HepG2 (cell line): Measurements from ENCODE around the gene SLC24A4. TPM values are rescaled to one million over a fixed set of nuclear protein-coding genes. Genes with fewer than 3 reads are reported as not detected.

Source experiments
- HIVEP1 ChIP-seq: sonication (generic); formaldehyde crosslinking; IDR thresholded peaks from 2 replicates; pipeline ENCODE4 v1.4.0; 2020; ENCODE audit warnings: mild to moderate bottlenecking, missing genetic modification reagents
- HMGA1 ChIP-seq: sonication (generic); formaldehyde crosslinking; conservative IDR thresholded peaks from 2 replicates; pipeline ENCODE4 v1.4.0; 2020; ENCODE audit warnings: missing genetic modification reagents
- HOXA7 ChIP-seq: sonication (generic); formaldehyde crosslinking; IDR thresholded peaks from 2 replicates; pipeline ENCODE4 v1.8.1; 2022; ENCODE audit warnings: mild to moderate bottlenecking, missing genetic modification reagents, moderate library complexity
- IKZF1 ChIP-seq: fragments of 450-650 bp; IDR thresholded peaks from 2 replicates; pipeline ENCODE4 v1.7.1; 2016
- MTF1 ChIP-seq: sonication (generic); formaldehyde crosslinking; IDR thresholded peaks from 2 replicates; pipeline ENCODE4 v1.5.0; 2020; ENCODE audit warnings: missing genetic modification reagents
- NR2C2 ChIP-seq: sonication (generic); formaldehyde crosslinking; IDR thresholded peaks from 2 replicates; pipeline ENCODE4 v1.4.0; 2020; ENCODE audit warnings: missing genetic modification reagents, mild to moderate bottlenecking, moderate library complexity, borderline replicate concordance
- PAX8 ChIP-seq: sonication (generic); formaldehyde crosslinking; IDR thresholded peaks from 2 replicates; pipeline ENCODE4 v1.8.0; 2022; ENCODE audit warnings: mild to moderate bottlenecking, missing genetic modification reagents, borderline replicate concordance
- SNAI1 ChIP-seq: sonication (generic); formaldehyde crosslinking; IDR thresholded peaks from 2 replicates; pipeline ENCODE4 v1.5.0; 2020; ENCODE audit warnings: mild to moderate bottlenecking, missing genetic modification reagents, borderline replicate concordance
- ZKSCAN1 ChIP-seq: fragments of 150-350 bp; IDR thresholded peaks from 2 replicates; pipeline ENCODE4 v1.6.1; 2014; ENCODE audit warnings: low read length
- ZNF333 ChIP-seq: sonication (generic); formaldehyde crosslinking; IDR thresholded peaks from 2 replicates; pipeline ENCODE4 v1.4.0; 2020; ENCODE audit warnings: mild to moderate bottlenecking, missing genetic modification reagents, borderline replicate concordance
- ZNF468 ChIP-seq: sonication (generic); formaldehyde crosslinking; IDR thresholded peaks from 2 replicates; pipeline ENCODE4 v1.8.0; 2022; ENCODE audit warnings: mild to moderate bottlenecking, moderate library complexity, missing genetic modification reagents
- ZNF547 ChIP-seq: sonication (generic); formaldehyde crosslinking; IDR thresholded peaks from 2 replicates; pipeline ENCODE4 v1.5.1; 2020; ENCODE audit warnings: mild to moderate bottlenecking, missing genetic modification reagents
- ZNF558 ChIP-seq: sonication (generic); formaldehyde crosslinking; IDR thresholded peaks from 2 replicates; pipeline ENCODE4 v1.9.0; 2022; ENCODE audit warnings: mild to moderate bottlenecking, missing genetic modification reagents, borderline replicate concordance
- ZNF773 ChIP-seq: sonication (generic); formaldehyde crosslinking; IDR thresholded peaks from 2 replicates; pipeline ENCODE4 v1.4.0; 2020; ENCODE audit warnings: missing genetic modification reagents, borderline replicate concordance
- ZZZ3 ChIP-seq: sonication (generic); formaldehyde crosslinking; IDR thresholded peaks from 2 replicates; pipeline ENCODE4 v1.4.0; 2020; ENCODE audit warnings: missing genetic modification reagents, mild to moderate bottlenecking, borderline replicate concordance
- polyA plus RNA-seq, 8 experiments: library from polyadenylated mRNA; depleted of rRNA in 3 of 8; stranded (reverse) in 7 of 8; unstranded in 1 of 8; fragments of >200 nt; fragmentation: Illumina TruSeq in 4 of 8; extraction: Trizol in 4 of 8; gene quantifications; 2 replicates each; pipeline versions ENCODE4 v1.2.1 to v1.2.3, GENCODE V29; 2011 to 2016; ENCODE audit warnings: low read depth in 4 of 8, missing spikeins in 1 of 8, mixed read lengths in 1 of 8; ENCODE audit not compliant: insufficient read depth in 1 of 8
- total RNA-seq, 5 experiments: library from RNA; depleted of rRNA; stranded (reverse); fragments of >200 nt; fragmentation: Illumina TruSeq; extraction: Trizol; gene quantifications; 2 replicates each; pipeline ENCODE4 v1.2.3, GENCODE V29; 2016; ENCODE audit warnings: low read depth in 1 of 5
- TF ChIP-seq, protein P1 (sequence below): sonication (generic); formaldehyde crosslinking; conservative IDR thresholded peaks from 2 replicates; pipeline ENCODE4 v1.4.0; 2020; ENCODE audit warnings: mild to moderate bottlenecking, missing genetic modification reagents, moderate library complexity
- TF ChIP-seq, protein P2 (sequence below): sonication (generic); IDR thresholded peaks from 2 replicates; pipeline ENCODE4 v1.6.1; 2016; ENCODE audit warnings: low read depth, borderline replicate concordance
- TF ChIP-seq, protein P3 (sequence below): sonication (generic); formaldehyde crosslinking; conservative IDR thresholded peaks from 2 replicates; pipeline ENCODE4 v1.8.0; 2022; ENCODE audit warnings: low read depth, missing genetic modification reagents
- TF ChIP-seq, protein P4 (sequence below): sonication (generic); formaldehyde crosslinking; IDR thresholded peaks from 2 replicates; pipeline ENCODE4 v1.4.0; 2020; ENCODE audit warnings: mild to moderate bottlenecking, missing genetic modification reagents, borderline replicate concordance

The SLC24A4 gene
- total and polyA plus RNA-seq, 2 of the 13 experiments (the other 11 are each of a cell fraction or from before 2014, with no cell fraction given) = not detected

DNA sequence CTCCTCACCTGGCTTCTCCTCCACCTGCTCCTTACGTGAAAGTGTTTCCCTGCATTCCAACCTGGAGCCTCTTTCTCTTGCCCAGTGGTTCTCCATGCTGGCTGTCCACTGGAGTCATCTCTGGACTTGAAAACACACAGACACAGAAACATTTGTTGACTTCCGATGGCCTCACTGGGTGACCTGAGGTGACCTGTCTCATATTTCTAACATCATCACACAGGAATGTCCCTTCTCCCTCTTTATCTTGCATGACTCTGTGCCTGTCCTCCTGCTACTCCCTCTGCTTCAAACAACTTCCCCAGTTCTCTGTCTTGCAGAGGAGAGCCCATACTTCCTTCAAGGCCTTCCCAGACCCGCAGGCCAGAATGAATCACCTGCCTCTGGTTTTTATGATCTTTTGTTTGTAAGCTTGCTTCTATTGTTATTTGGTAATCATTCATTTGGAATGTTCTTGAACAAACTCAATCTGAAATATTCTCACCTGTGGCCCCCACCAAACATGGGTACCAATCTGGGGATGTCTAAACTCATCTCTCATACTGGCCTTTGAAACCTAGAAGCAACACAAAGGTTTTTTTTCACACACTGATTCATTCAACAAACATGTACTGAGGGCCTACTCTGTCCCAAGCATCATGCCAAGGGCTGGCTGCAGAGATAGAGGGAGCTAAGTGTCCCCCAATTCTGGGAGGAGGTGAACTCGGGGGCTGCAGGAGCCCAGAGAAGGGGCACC lies 181.0 kb downstream of the SLC24A4 start (continued):
- TF ChIP-seq, protein P1, sequence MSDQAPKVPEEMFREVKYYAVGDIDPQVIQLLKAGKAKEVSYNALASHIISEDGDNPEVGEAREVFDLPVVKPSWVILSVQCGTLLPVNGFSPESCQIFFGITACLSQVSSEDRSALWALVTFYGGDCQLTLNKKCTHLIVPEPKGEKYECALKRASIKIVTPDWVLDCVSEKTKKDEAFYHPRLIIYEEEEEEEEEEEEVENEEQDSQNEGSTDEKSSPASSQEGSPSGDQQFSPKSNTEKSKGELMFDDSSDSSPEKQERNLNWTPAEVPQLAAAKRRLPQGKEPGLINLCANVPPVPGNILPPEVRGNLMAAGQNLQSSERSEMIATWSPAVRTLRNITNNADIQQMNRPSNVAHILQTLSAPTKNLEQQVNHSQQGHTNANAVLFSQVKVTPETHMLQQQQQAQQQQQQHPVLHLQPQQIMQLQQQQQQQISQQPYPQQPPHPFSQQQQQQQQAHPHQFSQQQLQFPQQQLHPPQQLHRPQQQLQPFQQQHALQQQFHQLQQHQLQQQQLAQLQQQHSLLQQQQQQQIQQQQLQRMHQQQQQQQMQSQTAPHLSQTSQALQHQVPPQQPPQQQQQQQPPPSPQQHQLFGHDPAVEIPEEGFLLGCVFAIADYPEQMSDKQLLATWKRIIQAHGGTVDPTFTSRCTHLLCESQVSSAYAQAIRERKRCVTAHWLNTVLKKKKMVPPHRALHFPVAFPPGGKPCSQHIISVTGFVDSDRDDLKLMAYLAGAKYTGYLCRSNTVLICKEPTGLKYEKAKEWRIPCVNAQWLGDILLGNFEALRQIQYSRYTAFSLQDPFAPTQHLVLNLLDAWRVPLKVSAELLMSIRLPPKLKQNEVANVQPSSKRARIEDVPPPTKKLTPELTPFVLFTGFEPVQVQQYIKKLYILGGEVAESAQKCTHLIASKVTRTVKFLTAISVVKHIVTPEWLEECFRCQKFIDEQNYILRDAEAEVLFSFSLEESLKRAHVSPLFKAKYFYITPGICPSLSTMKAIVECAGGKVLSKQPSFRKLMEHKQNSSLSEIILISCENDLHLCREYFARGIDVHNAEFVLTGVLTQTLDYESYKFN (CRISPR knock-in tag) = peak; percentile 91
- TF ChIP-seq ZNF333 (CRISPR knock-in tag) (no peak), ZNF773 (CRISPR knock-in tag) (no peak), IKZF1 (no peak), SNAI1 (no peak), HMGA1 (CRISPR knock-in tag) (no peak), MTF1 (no peak), ZNF558 (0 out of 2 replicates have a peak, but pooled peaks have one; percentile 53), PAX8 (CRISPR knock-in tag) (no peak), ZZZ3 (CRISPR knock-in tag) (no peak), ZNF547 (CRISPR knock-in tag) (no peak), ZNF468 (no peak), HOXA7 (CRISPR knock-in tag) (no peak), HIVEP1 (CRISPR knock-in tag) (no peak), ZKSCAN1 (no peak), NR2C2 (CRISPR knock-in tag) (no peak)
- TF ChIP-seq, protein P2, sequence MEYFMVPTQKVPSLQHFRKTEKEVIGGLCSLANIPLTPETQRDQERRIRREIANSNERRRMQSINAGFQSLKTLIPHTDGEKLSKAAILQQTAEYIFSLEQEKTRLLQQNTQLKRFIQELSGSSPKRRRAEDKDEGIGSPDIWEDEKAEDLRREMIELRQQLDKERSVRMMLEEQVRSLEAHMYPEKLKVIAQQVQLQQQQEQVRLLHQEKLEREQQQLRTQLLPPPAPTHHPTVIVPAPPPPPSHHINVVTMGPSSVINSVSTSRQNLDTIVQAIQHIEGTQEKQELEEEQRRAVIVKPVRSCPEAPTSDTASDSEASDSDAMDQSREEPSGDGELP = no peak
- TF ChIP-seq, protein P3, sequence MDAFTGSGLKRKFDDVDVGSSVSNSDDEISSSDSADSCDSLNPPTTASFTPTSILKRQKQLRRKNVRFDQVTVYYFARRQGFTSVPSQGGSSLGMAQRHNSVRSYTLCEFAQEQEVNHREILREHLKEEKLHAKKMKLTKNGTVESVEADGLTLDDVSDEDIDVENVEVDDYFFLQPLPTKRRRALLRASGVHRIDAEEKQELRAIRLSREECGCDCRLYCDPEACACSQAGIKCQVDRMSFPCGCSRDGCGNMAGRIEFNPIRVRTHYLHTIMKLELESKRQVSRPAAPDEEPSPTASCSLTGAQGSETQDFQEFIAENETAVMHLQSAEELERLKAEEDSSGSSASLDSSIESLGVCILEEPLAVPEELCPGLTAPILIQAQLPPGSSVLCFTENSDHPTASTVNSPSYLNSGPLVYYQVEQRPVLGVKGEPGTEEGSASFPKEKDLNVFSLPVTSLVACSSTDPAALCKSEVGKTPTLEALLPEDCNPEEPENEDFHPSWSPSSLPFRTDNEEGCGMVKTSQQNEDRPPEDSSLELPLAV (CRISPR knock-in tag) = no peak
- TF ChIP-seq, protein P4, sequence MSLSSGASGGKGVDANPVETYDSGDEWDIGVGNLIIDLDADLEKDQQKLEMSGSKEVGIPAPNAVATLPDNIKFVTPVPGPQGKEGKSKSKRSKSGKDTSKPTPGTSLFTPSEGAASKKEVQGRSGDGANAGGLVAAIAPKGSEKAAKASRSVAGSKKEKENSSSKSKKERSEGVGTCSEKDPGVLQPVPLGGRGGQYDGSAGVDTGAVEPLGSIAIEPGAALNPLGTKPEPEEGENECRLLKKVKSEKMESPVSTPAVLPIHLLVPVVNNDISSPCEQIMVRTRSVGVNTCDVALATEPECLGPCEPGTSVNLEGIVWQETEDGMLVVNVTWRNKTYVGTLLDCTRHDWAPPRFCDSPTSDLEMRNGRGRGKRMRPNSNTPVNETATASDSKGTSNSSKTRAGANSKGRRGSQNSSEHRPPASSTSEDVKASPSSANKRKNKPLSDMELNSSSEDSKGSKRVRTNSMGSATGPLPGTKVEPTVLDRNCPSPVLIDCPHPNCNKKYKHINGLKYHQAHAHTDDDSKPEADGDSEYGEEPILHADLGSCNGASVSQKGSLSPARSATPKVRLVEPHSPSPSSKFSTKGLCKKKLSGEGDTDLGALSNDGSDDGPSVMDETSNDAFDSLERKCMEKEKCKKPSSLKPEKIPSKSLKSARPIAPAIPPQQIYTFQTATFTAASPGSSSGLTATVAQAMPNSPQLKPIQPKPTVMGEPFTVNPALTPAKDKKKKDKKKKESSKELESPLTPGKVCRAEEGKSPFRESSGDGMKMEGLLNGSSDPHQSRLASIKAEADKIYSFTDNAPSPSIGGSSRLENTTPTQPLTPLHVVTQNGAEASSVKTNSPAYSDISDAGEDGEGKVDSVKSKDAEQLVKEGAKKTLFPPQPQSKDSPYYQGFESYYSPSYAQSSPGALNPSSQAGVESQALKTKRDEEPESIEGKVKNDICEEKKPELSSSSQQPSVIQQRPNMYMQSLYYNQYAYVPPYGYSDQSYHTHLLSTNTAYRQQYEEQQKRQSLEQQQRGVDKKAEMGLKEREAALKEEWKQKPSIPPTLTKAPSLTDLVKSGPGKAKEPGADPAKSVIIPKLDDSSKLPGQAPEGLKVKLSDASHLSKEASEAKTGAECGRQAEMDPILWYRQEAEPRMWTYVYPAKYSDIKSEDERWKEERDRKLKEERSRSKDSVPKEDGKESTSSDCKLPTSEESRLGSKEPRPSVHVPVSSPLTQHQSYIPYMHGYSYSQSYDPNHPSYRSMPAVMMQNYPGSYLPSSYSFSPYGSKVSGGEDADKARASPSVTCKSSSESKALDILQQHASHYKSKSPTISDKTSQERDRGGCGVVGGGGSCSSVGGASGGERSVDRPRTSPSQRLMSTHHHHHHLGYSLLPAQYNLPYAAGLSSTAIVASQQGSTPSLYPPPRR (CRISPR knock-in tag) = peak; percentile 34; the same call in 1 of the 2 replicates
